Left ventricle myocardium inferior (tissue), 1 donor: ENCODE data around the gene PON3. TPM values are rescaled to one million over a fixed set of nuclear protein-coding genes. Genes with fewer than 3 reads are reported as not detected.

Source experiments
- DNase-seq: peaks from one replicate; pipeline ENCODE4 v3.0.0-alpha.2; 2020
- H3K27ac ChIP-seq: fragments of 200-600 bp; replicated peaks from 2 replicates; pipeline ENCODE4 v1.8.0; 2021
- H3K27me3 ChIP-seq: fragments of 200-600 bp; 2 replicates; pipeline ENCODE4 v1.8.0; 2021; ENCODE audit warnings: low read depth
- H3K36me3 ChIP-seq: fragments of 200-600 bp; 2 replicates; pipeline ENCODE4 v1.8.0; 2021
- H3K4me1 ChIP-seq: fragments of 200-600 bp; 2 replicates; pipeline ENCODE4 v1.8.0; 2021
- H3K4me3 ChIP-seq: fragments of 200-600 bp; 2 replicates; pipeline ENCODE4 v1.8.0; 2021; ENCODE audit warnings: mild to moderate bottlenecking, moderate library complexity
- H3K9me3 ChIP-seq: fragments of 200-600 bp; replicated peaks from 2 replicates; pipeline ENCODE4 v1.8.0; 2021
- CTCF ChIP-seq: fragments of 200-600 bp; IDR thresholded peaks from 2 replicates; pipeline ENCODE4 v1.8.0; 2021; ENCODE audit warnings: antibody characterized with exemption, mild to moderate bottlenecking, borderline replicate concordance
- intact Hi-C: fragments of 100-400 bp; cut with micrococcal nuclease; formaldehyde crosslinking; loops from one replicate; pipeline ENCODE4 v1.11.0; 2022
- total RNA-seq: library from RNA; stranded (reverse); fragmentation: NEBNext Ultra II Directional; extraction: Animal tissue kit (Norgen Biotek cat#: 25700); gene quantifications from one replicate; pipeline ENCODE4 v1.2.1, GENCODE V29; 2021
- donor health status: DM: no; HTN: yes; CAD: no; lungs with severe emphysema.

Gene PON3
- total RNA-seq, 1 donor from 2014 or later = 0.69 TPM

DNA sequence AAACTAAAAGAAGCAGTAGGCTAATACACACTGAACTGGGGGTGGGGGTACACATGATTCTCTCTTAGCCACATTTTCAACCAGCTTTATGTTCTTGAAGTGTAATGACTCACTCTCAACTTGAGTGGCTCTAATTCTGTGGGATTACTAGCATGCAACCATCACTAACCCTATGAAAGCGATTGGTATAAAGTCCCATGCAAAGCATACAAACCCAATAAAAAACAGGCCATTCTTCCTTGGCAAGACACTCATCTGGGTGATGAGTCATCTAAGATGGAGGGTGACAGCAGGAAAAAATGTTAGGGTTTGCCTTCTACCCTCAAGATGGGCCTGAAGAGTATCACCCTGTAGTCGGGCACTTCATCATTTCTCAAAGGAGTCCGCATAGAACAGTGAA is 14.9 kb upstream of the PON3 start:
- Histone ChIP-seq H3K36me3 (peaks cover 68% of the 10 kb centered on the region), H3K27ac (no peak overlapping the region), H3K4me1 (no peaks in the 10 kb centered on the region), H3K27me3 (no peaks in the 10 kb centered on the region), H3K9me3 (no peaks in the 10 kb centered on the region), H3K4me3 (no peak overlapping the region)
- intact Hi-C loops = no loop called here
- DNase-seq = no peak
- TF ChIP-seq CTCF = no peak

- intact Hi-C loops = no loop called here
- Histone ChIP-seq H3K4me3 (no peak overlapping the region), H3K4me1 (peaks cover 5% of the 10 kb centered on the region), H3K27ac (no peak overlapping the region), H3K9me3 (no peaks in the 10 kb centered on the region), H3K36me3 (peaks cover 54% of the 10 kb centered on the region), H3K27me3 (no peaks in the 10 kb centered on the region)
- TF ChIP-seq CTCF = no peak
- DNase-seq = no peak
Measured at GRCh38 chr7:95407751-95408150, 11.6 kb upstream of the PON3 start.

DNA sequence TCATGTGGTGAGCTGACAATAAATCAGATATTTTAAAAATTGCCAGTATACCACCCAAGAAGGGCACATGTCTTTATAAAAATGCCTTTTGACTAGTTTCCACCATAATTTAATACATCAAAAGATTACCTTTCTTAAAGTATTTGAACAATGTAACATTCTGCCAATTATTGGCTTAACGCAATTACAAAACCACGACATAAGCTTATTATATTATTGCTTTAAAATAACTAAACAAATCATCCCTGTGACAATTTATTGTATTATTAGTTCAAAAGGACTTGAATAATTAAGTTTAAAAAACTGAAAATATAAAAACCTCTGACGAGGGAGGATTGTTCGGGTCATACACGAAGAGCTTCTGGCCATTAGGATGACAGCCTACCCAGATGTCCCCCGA is 9.6 kb upstream of the PON3 start:
- H3K4me3 ChIP-seq = no peak overlapping the region
- no peaks in the 10 kb centered on the region for H3K9me3 ChIP-seq
- no peak for DNase-seq
- H3K36me3 ChIP-seq = peaks cover 35% of the 10 kb centered on the region
- H3K27ac ChIP-seq = no peak overlapping the region
- H3K27me3 ChIP-seq = no peaks in the 10 kb centered on the region
- no peak for TF ChIP-seq CTCF
- peaks cover 5% of the 10 kb centered on the region for H3K4me1 ChIP-seq
- intact Hi-C loops = no loop called here

DNA sequence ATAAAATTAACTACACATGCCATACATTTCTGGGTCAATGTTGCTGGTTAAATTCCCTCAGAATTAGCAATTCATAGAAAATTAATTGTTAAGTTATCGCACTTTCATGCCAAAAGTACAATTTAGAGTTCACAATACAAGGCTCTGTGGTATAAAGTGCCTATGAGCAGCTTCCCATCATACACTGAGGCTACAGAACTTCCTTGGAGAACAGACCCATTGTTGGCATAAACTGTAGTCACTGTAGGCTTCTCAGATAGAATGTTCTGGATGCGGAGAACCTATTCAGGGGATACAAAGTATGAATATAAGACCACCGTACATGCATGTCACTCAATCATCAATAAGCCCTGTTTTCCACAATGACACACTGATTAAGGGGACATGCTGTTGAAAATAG is 9.0 kb upstream of the PON3 start:
- Histone ChIP-seq H3K4me3 (no peak overlapping the region), H3K9me3 (no peaks in the 10 kb centered on the region), H3K27me3 (no peaks in the 10 kb centered on the region), H3K4me1 (peaks cover 5% of the 10 kb centered on the region), H3K27ac (no peak overlapping the region), H3K36me3 (peaks cover 29% of the 10 kb centered on the region)
- intact Hi-C loops = no loop called here
- no peak for DNase-seq
- no peak for TF ChIP-seq CTCF

DNA sequence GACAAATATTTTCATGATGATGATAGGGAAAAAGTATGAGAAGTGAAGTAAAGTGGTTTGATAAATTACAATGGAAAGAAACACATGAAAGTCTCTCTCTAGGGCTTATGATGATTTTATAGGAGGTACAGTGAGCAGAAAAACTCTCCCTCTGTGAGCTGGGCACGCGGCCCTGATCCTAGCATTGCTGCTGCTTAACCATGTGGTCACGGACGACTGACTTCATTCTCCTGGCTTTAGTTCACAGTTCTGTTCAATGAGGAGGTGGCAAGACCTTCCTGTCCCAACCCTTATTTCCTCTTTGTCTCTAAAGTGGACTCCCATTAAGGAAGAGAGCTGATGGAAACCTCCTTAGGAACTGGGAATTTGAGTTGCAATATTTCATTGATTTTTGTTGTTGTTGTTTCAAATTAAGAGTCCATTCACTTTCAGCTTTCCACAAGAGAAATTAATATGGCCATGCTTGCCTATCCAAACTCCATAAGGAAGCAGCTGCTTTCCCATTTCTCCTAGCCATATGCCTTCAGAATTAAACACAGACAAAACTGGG is 8.2 kb upstream of the PON3 start:
- intact Hi-C loops = no loop called here
- Histone ChIP-seq H3K36me3 (peaks cover 22% of the 10 kb centered on the region), H3K27me3 (no peaks in the 10 kb centered on the region), H3K27ac (peak overlapping the region; percentile 13), H3K9me3 (no peaks in the 10 kb centered on the region), H3K4me1 (peaks cover 5% of the 10 kb centered on the region), H3K4me3 (no peak overlapping the region)
- no peak for TF ChIP-seq CTCF
- peak; percentile 22 for DNase-seq
